GM12878 (cell line): ENCODE results near the gene SLC4A2. TPM values are rescaled to one million over a fixed set of nuclear protein-coding genes. Genes with fewer than 3 reads are reported as not detected.

Source experiments
- ATAC-seq: fragments of 200-7000 bp; cut with Tn5 transposase; 3 replicates; pipeline ENCODE4 v1.9.1; 2020; ENCODE audit warnings: mild to moderate bottlenecking, moderate library complexity
- BruUV-seq: library from RNA; stranded (reverse); fragments of 400-500 nt; replicated peaks from 2 replicates; lab custom pipeline; 2021; lab: Mats Ljungman, UMichigan
- CTCF ChIA-PET: fragments of 300-600 bp; sonication (Branson Sonifier 250); formaldehyde crosslinking; extraction: SDS; loops from one replicate; lab custom pipeline; 2021; ENCODE audit warnings: inconsistent platforms; lab: Yijun Ruan, JAX
- POLR2A ChIA-PET: fragments of 350-600 bp; formaldehyde crosslinking; extraction: SDS; loops from one replicate; lab custom pipeline; 2021; ENCODE audit warnings: inconsistent platforms; lab: Charles Lee
- RAD21 ChIA-PET: fragments of 300-600 bp; sonication (Branson Sonifier 250); formaldehyde crosslinking; loops from one replicate; lab custom pipeline; 2023; ENCODE audit warnings: antibody characterized with exemption; ENCODE audit not compliant: unreplicated experiment; lab: Charles Lee
- SMC1A ChIA-PET: fragments of 300-600 bp; sonication (Branson Sonifier 250); formaldehyde crosslinking; loops from one replicate; lab custom pipeline; 2023; ENCODE audit not compliant: unreplicated experiment, uncharacterized antibody; lab: Charles Lee
- DNase-seq: peaks from one replicate; pipeline ENCODE4 v3.0.0-alpha.2; 2011; ENCODE audit warnings: low read depth, low spot score
- FAIRE-seq: peaks from 3 replicates; lab custom pipeline; 2011; peaks lifted over from hg19 to GRCh38; lab: Jason Lieb, UNC
- H2AFZ ChIP-seq: 2 replicates; pipeline ENCODE4 v1.6.0; 2011; ENCODE audit warnings: low read depth, low read length, control low read depth; ENCODE audit not compliant: control insufficient read depth
- H3K27ac ChIP-seq: 2 replicates; pipeline ENCODE4 v1.5.1; 2011; ENCODE audit warnings: control low read depth; ENCODE audit not compliant: control insufficient read depth, insufficient read depth
- H3K27me3 ChIP-seq, 2 experiments: replicated peaks in 1 of 2; 2 replicates each; pipeline versions ENCODE4 v1.6.0 to v1.6.1; 2011; ENCODE audit warnings: low read length in 1 of 2; ENCODE audit not compliant: control insufficient read depth in 2 of 2, insufficient read depth in 2 of 2
- H3K36me3 ChIP-seq, 2 experiments: 2 replicates each; pipeline ENCODE4 v1.5.1; 2011; ENCODE audit warnings: low read length in 1 of 2; ENCODE audit not compliant: control insufficient read depth in 2 of 2, insufficient read depth in 2 of 2
- H3K4me1 ChIP-seq: 2 replicates; pipeline ENCODE4 v1.6.1; 2011; ENCODE audit warnings: mild to moderate bottlenecking, low read length, moderate library complexity, mixed read lengths; ENCODE audit not compliant: control insufficient read depth, insufficient read depth
- H3K4me2 ChIP-seq: 2 replicates; pipeline ENCODE4 v1.6.0; 2011; ENCODE audit warnings: control low read depth; ENCODE audit not compliant: control insufficient read depth, insufficient read depth
- H3K4me3 ChIP-seq: fragments of 200-600 bp; sonication (generic); 2 replicates; pipeline ENCODE4 v1.5.1; 2016
- H3K79me2 ChIP-seq: 2 replicates; pipeline ENCODE4 v1.6.0; 2011; ENCODE audit warnings: low read length; ENCODE audit not compliant: control insufficient read depth, insufficient read depth
- H3K9ac ChIP-seq: 2 replicates; pipeline ENCODE4 v1.8.0; 2011; ENCODE audit warnings: low read length, control low read depth, mixed read lengths; ENCODE audit not compliant: control insufficient read depth, insufficient read depth
- H3K9me3 ChIP-seq: replicated peaks from 3 replicates; pipeline ENCODE4 v1.5.1; 2011; ENCODE audit warnings: mild to moderate bottlenecking, low read length; ENCODE audit not compliant: control insufficient read depth, insufficient read depth
- H4K20me1 ChIP-seq: 2 replicates; pipeline ENCODE4 v1.6.0; 2011; ENCODE audit not compliant: control insufficient read depth, insufficient read depth
- BACH1 ChIP-seq: fragments of 450-650 bp; IDR thresholded peaks from 2 replicates; pipeline ENCODE4 v1.6.1; 2017; ENCODE audit warnings: mild to moderate bottlenecking, borderline replicate concordance
- CHD2 ChIP-seq: IDR thresholded peaks from 2 replicates; pipeline ENCODE4 v1.6.1; 2011; ENCODE audit warnings: low read depth, low read length, improper control_type of control experiment, borderline replicate concordance
- FOXM1 ChIP-seq: IDR thresholded peaks from 2 replicates; pipeline ENCODE4 v1.6.1; 2012; ENCODE audit warnings: low read depth, mild to moderate bottlenecking, inconsistent platforms, low read length, moderate library complexity
- MTA3 ChIP-seq: IDR thresholded peaks from 2 replicates; pipeline ENCODE4 v1.6.1; 2012; ENCODE audit warnings: low read length, inconsistent platforms, borderline replicate concordance
- NFXL1 ChIP-seq: fragments of 450-650 bp; IDR thresholded peaks from 2 replicates; pipeline ENCODE4 v1.6.1; 2017; ENCODE audit warnings: antibody characterized with exemption, mild to moderate bottlenecking, borderline replicate concordance
- NFYA ChIP-seq: IDR thresholded peaks from 2 replicates; pipeline ENCODE4 v1.6.1; 2011; ENCODE audit warnings: low read depth, mild to moderate bottlenecking, low read length, improper control_type of control experiment, borderline replicate concordance
- NRF1 ChIP-seq: conservative IDR thresholded peaks from 2 replicates; pipeline ENCODE4 v1.6.1; 2011; ENCODE audit warnings: mild to moderate bottlenecking, low read depth, low read length, improper control_type of control experiment
- POLR2AphosphoS5 ChIP-seq: IDR thresholded peaks from 2 replicates; pipeline ENCODE4 v1.6.1; 2011; ENCODE audit warnings: mild to moderate bottlenecking, low read length, inconsistent platforms
- RELA ChIP-seq: fragments of 450-650 bp; IDR thresholded peaks from 2 replicates; pipeline ENCODE4 v1.8.0; 2014; ENCODE audit warnings: borderline replicate concordance; ENCODE audit not compliant: partially characterized antibody
- SPI1 ChIP-seq: IDR thresholded peaks from 2 replicates; pipeline ENCODE4 v1.6.1; 2011; ENCODE audit warnings: low read depth, mild to moderate bottlenecking, low read length, moderate library complexity, borderline replicate concordance; ENCODE audit not compliant: insufficient read depth
- TBL1XR1 ChIP-seq: IDR thresholded peaks from 2 replicates; pipeline ENCODE4 v1.6.1; 2012; ENCODE audit warnings: low read depth, low read length, improper control_type of control experiment
- TCF7 ChIP-seq: IDR thresholded peaks from 2 replicates; pipeline ENCODE4 v1.6.1; 2014; ENCODE audit warnings: antibody characterized with exemption, borderline replicate concordance
- ZBTB33 ChIP-seq: fragments of 450-650 bp; IDR thresholded peaks from 2 replicates; pipeline ENCODE4 v1.6.1; 2017; ENCODE audit warnings: mild to moderate bottlenecking
- WGBS: methylation state at CpG from one replicate; pipeline ENCODE4 v1.1.6; 2016; ENCODE audit warnings: low lambda C conversion rate; ENCODE audit not compliant: insufficient replicate concordance, insufficient coverage; ENCODE audit errors: missing lambda C conversion rate; 5-methylcytosine and 5-hydroxymethylcytosine counted together
- in situ Hi-C: fragments of 300-500 bp; cut with MboI; formaldehyde crosslinking; loops from 9 replicates; pipeline ENCODE4 v1.14.3; 2018; ENCODE audit warnings: mixed read lengths
- intact Hi-C: fragments of 100-400 bp; cut with micrococcal nuclease; formaldehyde crosslinking; loops from one replicate; pipeline ENCODE4 v1.14.2; 2022; ENCODE audit not compliant: unreplicated experiment
- polyA plus RNA-seq, 11 experiments: library from polyadenylated mRNA; depleted of rRNA in 4 of 11; unstranded in 6 of 11; stranded (reverse) in 5 of 11; fragments of >200 nt; fragmentation: Nextera tagmentation in 4 of 11; fragmentation: Illumina TruSeq in 1 of 11; extraction: Ambion mirVana in 4 of 11; extraction: Trizol in 1 of 11; gene quantifications; 1 replicate in 1 of 11; 2 replicates in 10 of 11; pipeline versions ENCODE4 v1.2.1 to v1.2.3, GENCODE V29; 2011 to 2016; ENCODE audit warnings: inconsistent platforms in 2 of 11, missing spikeins in 2 of 11, low read depth in 1 of 11
- total RNA-seq, 4 experiments: library from RNA; depleted of rRNA in 3 of 4; stranded (reverse); fragments of >200 nt in 3 of 4; fragmentation: Illumina TruSeq in 1 of 4; extraction: Trizol in 1 of 4; gene quantifications; 2 replicates each; pipeline versions ENCODE4 v1.2.1 to v1.2.3, GENCODE V29; 2013 to 2021
- TF ChIP-seq, protein P1 (sequence below): fragments of 450-650 bp; IDR thresholded peaks from 2 replicates; pipeline ENCODE4 v1.6.1; 2017; ENCODE audit warnings: borderline replicate concordance

Gene SLC4A2
- total and polyA plus RNA-seq, 10 of the 15 experiments (the other 5 are each of a cell fraction or from before 2014, with no cell fraction given) = 2.7 to 78.6 (median 30.1) TPM

DNA sequence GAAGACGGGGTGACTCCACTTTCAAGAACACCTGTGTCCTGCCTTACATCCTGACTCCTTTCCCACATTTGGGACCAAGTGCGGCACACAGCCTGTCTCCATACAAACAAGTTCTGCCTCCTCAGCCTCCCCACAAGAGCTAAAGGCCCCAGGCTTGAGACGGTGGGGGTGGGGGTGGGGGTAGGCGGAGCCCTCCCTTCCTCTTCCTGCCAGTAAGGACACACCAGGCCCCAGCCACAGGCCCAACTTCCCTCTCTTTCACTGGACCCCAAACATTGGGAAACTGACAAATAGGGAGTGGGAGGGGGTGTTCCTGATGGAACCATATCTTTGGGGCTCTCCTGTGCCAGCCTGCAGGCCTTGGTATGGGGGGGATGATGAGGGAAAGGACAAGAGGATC, 6.3 kb upstream of the SLC4A2 start:
- SMC1A ChIA-PET = no interaction called here
- BruUV-seq = no TSS peak

More for the DNA sequence above, 6.3 kb upstream of the SLC4A2 start:
- Histone ChIP-seq H3K27ac (no peak overlapping the region), H3K9ac (no peak overlapping the region), H3K4me3 (no peak overlapping the region), H2AFZ (no peak overlapping the region), H3K9me3 (no peaks in the 10 kb centered on the region), H4K20me1 (no peaks in the 10 kb centered on the region), H3K4me2 (no peak overlapping the region), H3K36me3 (no peaks in the 10 kb centered on the region), H3K27me3 (no peaks in the 10 kb centered on the region; a peak in 1 of 4 replicates), H3K4me1 (peaks cover 9% of the 10 kb centered on the region), H3K79me2 (peaks cover 2% of the 10 kb centered on the region; the same call in 1 of the 2 replicates)
- ATAC-seq (no peak), FAIRE-seq (no peak), DNase-seq (no peak)
- RAD21 ChIA-PET = no interaction called here
- in situ Hi-C loops = no loop called here
- intact Hi-C loops = no loop called here
- TF ChIP-seq TCF7 (no peak), NRF1 (no peak), CHD2 (no peak), TBL1XR1 (no peak), ZBTB33 (no peak), FOXM1 (no peak), NFYA (no peak), BACH1 (no peak), POLR2AphosphoS5 (no peak), RELA (no peak), NFXL1 (no peak), MTA3 (no peak), SPI1 (no peak)
- TF ChIP-seq, protein P1, sequence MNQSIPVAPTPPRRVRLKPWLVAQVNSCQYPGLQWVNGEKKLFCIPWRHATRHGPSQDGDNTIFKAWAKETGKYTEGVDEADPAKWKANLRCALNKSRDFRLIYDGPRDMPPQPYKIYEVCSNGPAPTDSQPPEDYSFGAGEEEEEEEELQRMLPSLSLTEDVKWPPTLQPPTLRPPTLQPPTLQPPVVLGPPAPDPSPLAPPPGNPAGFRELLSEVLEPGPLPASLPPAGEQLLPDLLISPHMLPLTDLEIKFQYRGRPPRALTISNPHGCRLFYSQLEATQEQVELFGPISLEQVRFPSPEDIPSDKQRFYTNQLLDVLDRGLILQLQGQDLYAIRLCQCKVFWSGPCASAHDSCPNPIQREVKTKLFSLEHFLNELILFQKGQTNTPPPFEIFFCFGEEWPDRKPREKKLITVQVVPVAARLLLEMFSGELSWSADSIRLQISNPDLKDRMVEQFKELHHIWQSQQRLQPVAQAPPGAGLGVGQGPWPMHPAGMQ = no peak
- POLR2A ChIA-PET = no interaction called here
- CTCF ChIA-PET = no interaction called here
- 74% methylated on average over 4 of the region's 4 CpGs for WGBS
